HEK293 (cell line): ENCODE measurements around the gene LRP2BP.

Source experiments
- CTCF ChIA-PET: fragments of 350-600 bp; formaldehyde crosslinking; extraction: SDS; loops from one replicate; lab custom pipeline; 2021; ENCODE audit warnings: antibody characterized with exemption; lab: Yijun Ruan, JAX
- POLR2A ChIA-PET: fragments of 300-600 bp; formaldehyde crosslinking; extraction: SDS; loops from one replicate; lab custom pipeline; 2020; ENCODE audit warnings: antibody characterized with exemption, inconsistent platforms; lab: Yijun Ruan, JAX
- H3K27ac ChIP-seq: fragments of 200-500 bp; sonication (Bioruptor generic); 2 replicates; pipeline ENCODE4 v1.5.1; 2014; ENCODE audit warnings: low read depth, low read length, control low read depth, inconsistent platforms; ENCODE audit errors: extremely low read depth
- H3K36me3 ChIP-seq, 2 experiments: fragments of 200-500 bp in 1 of 2; sonication (Bioruptor generic) in 1 of 2; 1 replicate in 1 of 2; 2 replicates in 1 of 2; pipeline ENCODE4 v1.5.1; 2014 to 2017; ENCODE audit warnings: inconsistent platforms in 2 of 2, low read length in 2 of 2; ENCODE audit not compliant: control insufficient read depth in 2 of 2, insufficient read depth in 1 of 2
- H3K4me1 ChIP-seq: fragments of 200-500 bp; sonication (Bioruptor generic); 2 replicates; pipeline ENCODE4 v1.5.1; 2014; ENCODE audit warnings: mild to moderate bottlenecking, low read length, inconsistent platforms; ENCODE audit not compliant: control insufficient read depth, insufficient read depth
- H3K4me3 ChIP-seq: 2 replicates; pipeline ENCODE4 v1.5.1; 2011; ENCODE audit warnings: low read depth, mild to moderate bottlenecking, control low read depth, low read length, moderate library complexity
- H3K9me3 ChIP-seq: fragments of 200-500 bp; sonication (Bioruptor generic); 2 replicates; pipeline ENCODE4 v1.5.1; 2014; ENCODE audit warnings: low read depth, low read length, inconsistent platforms; ENCODE audit not compliant: control insufficient read depth, insufficient read depth
- BCL11B ChIP-seq: fragments of 450-650 bp; formaldehyde crosslinking; IDR thresholded peaks from 2 replicates; pipeline ENCODE4 v1.5.1; 2016; ENCODE audit warnings: low read depth, missing biosample characterization, missing genetic modification characterization
- GLIS1 ChIP-seq: fragments of 450-650 bp; formaldehyde crosslinking; IDR thresholded peaks from 2 replicates; pipeline ENCODE4 v1.5.1; 2016; ENCODE audit warnings: missing biosample characterization, missing genetic modification characterization
- HOXA7 ChIP-seq: sonication (generic); formaldehyde crosslinking; IDR thresholded peaks from 2 replicates; pipeline ENCODE4 v1.8.1; 2022; ENCODE audit warnings: missing genetic modification reagents, borderline replicate concordance
- MZF1 ChIP-seq: fragments of 450-650 bp; formaldehyde crosslinking; IDR thresholded peaks from 2 replicates; pipeline ENCODE4 v1.5.1; 2017; ENCODE audit warnings: missing biosample characterization, missing genetic modification characterization, borderline replicate concordance
- RBAK ChIP-seq: fragments of 450-650 bp; formaldehyde crosslinking; IDR thresholded peaks from 2 replicates; pipeline ENCODE4 v1.5.1; 2016; ENCODE audit warnings: missing biosample characterization, missing genetic modification characterization
- TCF7L2 ChIP-seq: IDR thresholded peaks from 2 replicates; pipeline ENCODE4 v1.6.1; 2011; ENCODE audit warnings: low read depth, mild to moderate bottlenecking, inconsistent platforms, low read length, moderate library complexity, borderline replicate concordance
- ZBTB17 ChIP-seq: fragments of 450-650 bp; formaldehyde crosslinking; IDR thresholded peaks from 2 replicates; pipeline ENCODE4 v1.5.1; 2016; ENCODE audit warnings: missing biosample characterization, missing genetic modification characterization
- ZFHX2 ChIP-seq: fragments of 450-650 bp; formaldehyde crosslinking; conservative IDR thresholded peaks from 2 replicates; pipeline ENCODE4 v1.5.1; 2016; ENCODE audit warnings: missing biosample characterization, missing genetic modification characterization
- ZFP37 ChIP-seq: fragments of 450-650 bp; formaldehyde crosslinking; IDR thresholded peaks from 2 replicates; pipeline ENCODE4 v1.5.1; 2016; ENCODE audit warnings: missing biosample characterization, missing genetic modification characterization
- ZNF10 ChIP-seq: fragments of 450-650 bp; formaldehyde crosslinking; IDR thresholded peaks from 2 replicates; pipeline ENCODE4 v1.5.1; 2017; ENCODE audit warnings: missing biosample characterization, missing genetic modification characterization
- ZNF112 ChIP-seq: fragments of 450-650 bp; formaldehyde crosslinking; IDR thresholded peaks from 2 replicates; pipeline ENCODE4 v1.5.0; 2017; ENCODE audit warnings: missing biosample characterization, missing genetic modification characterization
- ZNF146 ChIP-seq: fragments of 450-650 bp; formaldehyde crosslinking; IDR thresholded peaks from 2 replicates; pipeline ENCODE4 v1.5.1; 2016; ENCODE audit warnings: missing biosample characterization, missing genetic modification characterization
- ZNF155 ChIP-seq: fragments of 450-650 bp; formaldehyde crosslinking; IDR thresholded peaks from 2 replicates; pipeline ENCODE4 v1.5.1; 2016; ENCODE audit warnings: missing biosample characterization, missing genetic modification characterization
- ZNF311 ChIP-seq: fragments of 450-650 bp; formaldehyde crosslinking; IDR thresholded peaks from 2 replicates; pipeline ENCODE4 v1.5.1; 2017; ENCODE audit warnings: missing biosample characterization, missing genetic modification characterization, borderline replicate concordance
- ZNF514 ChIP-seq: fragments of 450-650 bp; formaldehyde crosslinking; IDR thresholded peaks from 2 replicates; pipeline ENCODE4 v1.5.1; 2016; ENCODE audit warnings: missing biosample characterization, missing genetic modification characterization
- ZNF530 ChIP-seq: fragments of 450-650 bp; formaldehyde crosslinking; IDR thresholded peaks from 2 replicates; pipeline ENCODE4 v1.5.1; 2016; ENCODE audit warnings: low read depth, missing biosample characterization, missing genetic modification characterization
- ZNF621 ChIP-seq: fragments of 450-650 bp; formaldehyde crosslinking; IDR thresholded peaks from 2 replicates; pipeline ENCODE4 v1.5.1; 2017; ENCODE audit warnings: missing biosample characterization, missing genetic modification characterization
- ZNF623 ChIP-seq: fragments of 450-650 bp; formaldehyde crosslinking; IDR thresholded peaks from 2 replicates; pipeline ENCODE4 v1.5.1; 2016; ENCODE audit warnings: missing biosample characterization, missing genetic modification characterization
- ZNF677 ChIP-seq: fragments of 450-650 bp; IDR thresholded peaks from 2 replicates; pipeline ENCODE4 v1.5.0; 2018; ENCODE audit warnings: missing biosample characterization, mild to moderate bottlenecking, missing genetic modification characterization, moderate library complexity
- ZNF777 ChIP-seq: fragments of 450-650 bp; formaldehyde crosslinking; IDR thresholded peaks from 2 replicates; pipeline ENCODE4 v1.5.1; 2017; ENCODE audit warnings: missing biosample characterization, missing genetic modification characterization, borderline replicate concordance
- TF ChIP-seq, protein P1 (sequence below): fragments of 450-650 bp; formaldehyde crosslinking; IDR thresholded peaks from 2 replicates; pipeline ENCODE4 v1.5.0; 2017; ENCODE audit warnings: missing biosample characterization, missing genetic modification characterization, borderline replicate concordance
- TF ChIP-seq, protein P2 (sequence below): sonication (generic); formaldehyde crosslinking; IDR thresholded peaks from 2 replicates; pipeline ENCODE4 v1.8.1; 2022; ENCODE audit warnings: mild to moderate bottlenecking, moderate library complexity, missing genetic modification reagents
- TF ChIP-seq, protein P3 (sequence below): fragments of 450-650 bp; formaldehyde crosslinking; IDR thresholded peaks from 2 replicates; pipeline ENCODE4 v1.5.1; 2016; ENCODE audit warnings: missing biosample characterization, missing genetic modification characterization
- TF ChIP-seq, protein P4 (sequence below): fragments of 450-650 bp; formaldehyde crosslinking; IDR thresholded peaks from 2 replicates; pipeline ENCODE4 v1.5.1; 2016; ENCODE audit warnings: missing biosample characterization, missing genetic modification characterization
- TF ChIP-seq, protein P5 (sequence below): fragments of 450-650 bp; formaldehyde crosslinking; IDR thresholded peaks from 2 replicates; pipeline ENCODE4 v1.5.1; 2017; ENCODE audit warnings: missing biosample characterization, missing genetic modification characterization

Gene LRP2BP

DNA sequence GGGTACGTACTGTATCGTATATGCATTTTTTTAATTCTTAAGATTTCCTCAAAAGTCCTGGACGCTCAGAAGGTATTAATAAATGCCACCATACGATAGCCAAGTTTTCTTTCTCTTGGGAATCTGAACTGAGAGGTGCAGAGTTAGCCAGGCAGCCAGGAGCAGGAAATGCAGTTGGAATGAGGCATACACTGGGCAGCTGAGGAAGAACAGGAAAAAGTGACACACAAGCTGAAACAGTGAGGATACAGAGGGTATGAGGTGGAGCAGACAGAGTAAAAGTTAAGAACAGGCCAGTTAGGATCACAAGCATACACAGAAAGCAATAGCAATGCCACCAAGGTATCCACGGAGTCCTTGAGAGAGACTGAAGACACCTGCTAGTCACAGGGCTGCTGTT is 16.7 kb upstream of the LRP2BP start (continued):
- TF ChIP-seq, protein P1, sequence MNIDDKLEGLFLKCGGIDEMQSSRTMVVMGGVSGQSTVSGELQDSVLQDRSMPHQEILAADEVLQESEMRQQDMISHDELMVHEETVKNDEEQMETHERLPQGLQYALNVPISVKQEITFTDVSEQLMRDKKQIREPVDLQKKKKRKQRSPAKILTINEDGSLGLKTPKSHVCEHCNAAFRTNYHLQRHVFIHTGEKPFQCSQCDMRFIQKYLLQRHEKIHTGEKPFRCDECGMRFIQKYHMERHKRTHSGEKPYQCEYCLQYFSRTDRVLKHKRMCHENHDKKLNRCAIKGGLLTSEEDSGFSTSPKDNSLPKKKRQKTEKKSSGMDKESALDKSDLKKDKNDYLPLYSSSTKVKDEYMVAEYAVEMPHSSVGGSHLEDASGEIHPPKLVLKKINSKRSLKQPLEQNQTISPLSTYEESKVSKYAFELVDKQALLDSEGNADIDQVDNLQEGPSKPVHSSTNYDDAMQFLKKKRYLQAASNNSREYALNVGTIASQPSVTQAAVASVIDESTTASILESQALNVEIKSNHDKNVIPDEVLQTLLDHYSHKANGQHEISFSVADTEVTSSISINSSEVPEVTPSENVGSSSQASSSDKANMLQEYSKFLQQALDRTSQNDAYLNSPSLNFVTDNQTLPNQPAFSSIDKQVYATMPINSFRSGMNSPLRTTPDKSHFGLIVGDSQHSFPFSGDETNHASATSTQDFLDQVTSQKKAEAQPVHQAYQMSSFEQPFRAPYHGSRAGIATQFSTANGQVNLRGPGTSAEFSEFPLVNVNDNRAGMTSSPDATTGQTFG (tag by site-specific recombination), result no peak
- TF ChIP-seq ZFP37 (tag by site-specific recombination) (no peak), ZNF112 (no peak), ZNF146 (tag by site-specific recombination) (no peak)
- TF ChIP-seq, protein P2, sequence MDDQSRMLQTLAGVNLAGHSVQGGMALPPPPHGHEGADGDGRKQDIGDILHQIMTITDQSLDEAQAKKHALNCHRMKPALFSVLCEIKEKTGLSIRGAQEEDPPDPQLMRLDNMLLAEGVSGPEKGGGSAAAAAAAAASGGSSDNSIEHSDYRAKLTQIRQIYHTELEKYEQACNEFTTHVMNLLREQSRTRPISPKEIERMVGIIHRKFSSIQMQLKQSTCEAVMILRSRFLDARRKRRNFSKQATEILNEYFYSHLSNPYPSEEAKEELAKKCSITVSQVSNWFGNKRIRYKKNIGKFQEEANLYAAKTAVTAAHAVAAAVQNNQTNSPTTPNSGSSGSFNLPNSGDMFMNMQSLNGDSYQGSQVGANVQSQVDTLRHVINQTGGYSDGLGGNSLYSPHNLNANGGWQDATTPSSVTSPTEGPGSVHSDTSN (CRISPR knock-in tag), result no peak

GRCh38 chr4:185411849-185412248 is 16.1 kb upstream of the LRP2BP start:
- no peaks in the 10 kb centered on the region for H3K4me1 ChIP-seq
- ChIA-PET POLR2A (no interaction called here), CTCF (no interaction called here)
- no peaks in the 10 kb centered on the region for H3K9me3 ChIP-seq
- peaks cover 10 to 51% of the 10 kb centered on the region in 2 experiments; a peak in 2 of 3 replicates for H3K36me3 ChIP-seq
- no peak overlapping the region for H3K27ac ChIP-seq
- H3K4me3 ChIP-seq, result no peak overlapping the region
- TF ChIP-seq ZNF623 (tag by site-specific recombination) (no peak), ZBTB17 (tag by site-specific recombination) (no peak), ZNF621 (tag by site-specific recombination) (no peak), ZNF514 (tag by site-specific recombination) (no peak), MZF1 (tag by site-specific recombination) (no peak), BCL11B (no peak)
- TF ChIP-seq, protein P3, sequence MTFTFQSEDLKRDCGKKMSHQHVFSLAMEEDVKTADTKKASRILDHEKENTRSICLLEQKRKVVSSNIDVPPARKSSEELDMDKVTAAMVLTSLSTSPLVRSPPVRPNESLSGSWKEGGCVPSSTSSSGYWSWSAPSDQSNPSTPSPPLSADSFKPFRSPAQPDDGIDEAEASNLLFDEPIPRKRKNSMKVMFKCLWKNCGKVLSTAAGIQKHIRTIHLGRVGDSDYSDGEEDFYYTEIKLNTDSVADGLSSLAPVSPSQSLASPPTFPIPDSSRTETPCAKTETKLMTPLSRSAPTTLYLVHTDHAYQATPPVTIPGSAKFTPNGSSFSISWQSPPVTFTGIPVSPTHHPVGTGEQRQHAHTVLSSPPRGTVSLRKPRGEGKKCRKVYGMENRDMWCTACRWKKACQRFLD (tag by site-specific recombination), result no peak
- TF ChIP-seq, protein P4, sequence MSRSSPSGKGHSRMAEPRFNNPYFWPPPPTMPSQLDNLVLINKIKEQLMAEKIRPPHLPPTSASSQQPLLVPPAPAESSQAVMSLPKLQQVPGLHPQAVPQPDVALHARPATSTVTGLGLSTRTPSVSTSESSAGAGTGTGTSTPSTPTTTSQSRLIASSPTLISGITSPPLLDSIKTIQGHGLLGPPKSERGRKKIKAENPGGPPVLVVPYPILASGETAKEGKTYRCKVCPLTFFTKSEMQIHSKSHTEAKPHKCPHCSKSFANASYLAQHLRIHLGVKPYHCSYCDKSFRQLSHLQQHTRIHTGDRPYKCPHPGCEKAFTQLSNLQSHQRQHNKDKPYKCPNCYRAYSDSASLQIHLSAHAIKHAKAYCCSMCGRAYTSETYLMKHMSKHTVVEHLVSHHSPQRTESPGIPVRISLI (tag by site-specific recombination), result no peak

DNA sequence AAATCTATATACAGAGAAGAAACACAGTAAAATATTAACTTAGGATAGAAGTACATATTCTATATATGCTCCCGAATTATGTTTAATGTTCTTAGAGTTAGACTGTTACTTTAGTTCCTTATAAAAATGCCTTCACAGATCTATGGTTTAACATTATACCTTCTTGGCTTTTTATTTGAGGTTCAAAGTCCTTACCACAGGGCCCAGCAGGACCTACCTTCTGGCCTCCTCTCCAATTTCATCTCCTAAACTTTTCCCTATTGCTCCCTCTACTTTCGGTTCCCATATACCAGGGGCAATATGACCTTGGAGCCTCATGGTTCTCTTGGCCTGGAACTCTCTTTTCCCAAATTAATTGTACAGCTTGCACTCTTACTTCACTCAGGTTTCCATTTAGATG is 12.7 kb upstream of the LRP2BP start:
- POLR2A ChIA-PET, result no interaction called here
- Histone ChIP-seq H3K36me3 (peaks cover 15 to 45% of the 10 kb centered on the region in 2 experiments), H3K4me1 (no peaks in the 10 kb centered on the region), H3K4me3 (no peak overlapping the region)
- TF ChIP-seq ZFHX2 (no peak), ZNF155 (tag by site-specific recombination) (no peak), ZNF777 (tag by site-specific recombination) (no peak), RBAK (tag by site-specific recombination) (no peak), ZNF530 (tag by site-specific recombination) (no peak), ZNF10 (no peak), ZNF677 (no peak), GLIS1 (tag by site-specific recombination) (no peak), TCF7L2 (no peak), ZNF311 (tag by site-specific recombination) (no peak), HOXA7 (CRISPR knock-in tag) (no peak)
- TF ChIP-seq, protein P5, sequence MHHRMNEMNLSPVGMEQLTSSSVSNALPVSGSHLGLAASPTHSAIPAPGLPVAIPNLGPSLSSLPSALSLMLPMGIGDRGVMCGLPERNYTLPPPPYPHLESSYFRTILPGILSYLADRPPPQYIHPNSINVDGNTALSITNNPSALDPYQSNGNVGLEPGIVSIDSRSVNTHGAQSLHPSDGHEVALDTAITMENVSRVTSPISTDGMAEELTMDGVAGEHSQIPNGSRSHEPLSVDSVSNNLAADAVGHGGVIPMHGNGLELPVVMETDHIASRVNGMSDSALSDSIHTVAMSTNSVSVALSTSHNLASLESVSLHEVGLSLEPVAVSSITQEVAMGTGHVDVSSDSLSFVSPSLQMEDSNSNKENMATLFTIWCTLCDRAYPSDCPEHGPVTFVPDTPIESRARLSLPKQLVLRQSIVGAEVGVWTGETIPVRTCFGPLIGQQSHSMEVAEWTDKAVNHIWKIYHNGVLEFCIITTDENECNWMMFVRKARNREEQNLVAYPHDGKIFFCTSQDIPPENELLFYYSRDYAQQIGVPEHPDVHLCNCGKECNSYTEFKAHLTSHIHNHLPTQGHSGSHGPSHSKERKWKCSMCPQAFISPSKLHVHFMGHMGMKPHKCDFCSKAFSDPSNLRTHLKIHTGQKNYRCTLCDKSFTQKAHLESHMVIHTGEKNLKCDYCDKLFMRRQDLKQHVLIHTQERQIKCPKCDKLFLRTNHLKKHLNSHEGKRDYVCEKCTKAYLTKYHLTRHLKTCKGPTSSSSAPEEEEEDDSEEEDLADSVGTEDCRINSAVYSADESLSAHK, result no peak
- TF ChIP-seq, all 188 proteins: peak for 0
- H3K9me3 ChIP-seq, result no peaks in the 10 kb centered on the region
- CTCF ChIA-PET, result no interaction called here
- no peak overlapping the region for H3K27ac ChIP-seq
